ENCODE data around the gene MRPS18C.

GRCh38 chr4:83490876-83491450 lies 35.1 kb downstream of the MRPS18C start:
- peak; percentile 14 to 66 (median 50) for TF ChIP-seq CTCF (IDR thresholded peaks at IDR 0.05)
- no peak for TF ChIP-seq POLR2A (IDR thresholded peaks at IDR 0.05)
